IMR-90 (cell line): ENCODE data around the gene CROCC2.

Experiments
- BHLHE40 ChIP-seq: fragments of 150-350 bp; IDR thresholded peaks from 2 replicates; pipeline ENCODE4 v1.6.1; 2016; ENCODE audit warnings: mild to moderate bottlenecking, low read depth, low read length
- CHD1 ChIP-seq: IDR thresholded peaks from 2 replicates; pipeline ENCODE4 v1.6.1; 2012; ENCODE audit warnings: low read depth, low read length, improper control_type of control experiment
- FOS ChIP-seq: fragments of 150-350 bp; IDR thresholded peaks from 2 replicates; pipeline ENCODE4 v1.6.1; 2016; ENCODE audit warnings: low read depth, low read length
- MAZ ChIP-seq: IDR thresholded peaks from 2 replicates; pipeline ENCODE4 v1.6.1; 2012; ENCODE audit warnings: low read depth, mild to moderate bottlenecking, low read length, improper control_type of control experiment, moderate library complexity, borderline replicate concordance
- POLR2A ChIP-seq: IDR thresholded peaks from 2 replicates; pipeline ENCODE4 v1.6.1; 2012; ENCODE audit warnings: mild to moderate bottlenecking, low read depth, low read length
- RAD21 ChIP-seq: IDR thresholded peaks from 2 replicates; pipeline ENCODE4 v1.6.1; 2012; ENCODE audit warnings: low read length, improper control_type of control experiment
- RCOR1 ChIP-seq: IDR thresholded peaks from 2 replicates; pipeline ENCODE4 v1.6.1; 2012; ENCODE audit warnings: mild to moderate bottlenecking, low read length, improper control_type of control experiment; ENCODE audit not compliant: insufficient replicate concordance
- RFX5 ChIP-seq: IDR thresholded peaks from 2 replicates; pipeline ENCODE4 v1.8.0; 2012; ENCODE audit warnings: low read depth, mild to moderate bottlenecking, low read length, moderate library complexity
- SMC3 ChIP-seq: fragments of 150-350 bp; IDR thresholded peaks from 2 replicates; pipeline ENCODE4 v1.6.1; 2016; ENCODE audit warnings: low read depth, mild to moderate bottlenecking, antibody characterized with exemption, low read length, moderate library complexity
- TF ChIP-seq, protein P1 (sequence below): conservative IDR thresholded peaks from 2 replicates; pipeline ENCODE4 v1.5.1; 2012; ENCODE audit warnings: mild to moderate bottlenecking, low read depth, low read length, improper control_type of control experiment
- TF ChIP-seq, protein P2 (sequence below): fragments of 150-350 bp; IDR thresholded peaks from 2 replicates; pipeline ENCODE4 v1.6.1; 2017; ENCODE audit warnings: mild to moderate bottlenecking, antibody characterized with exemption, low read length, low read depth
- TF ChIP-seq, protein P3 (sequence below): fragments of 150-350 bp; IDR thresholded peaks from 2 replicates; pipeline ENCODE4 v1.6.1; 2016; ENCODE audit warnings: low read depth, mild to moderate bottlenecking, low read length, moderate library complexity, borderline replicate concordance

DNA sequence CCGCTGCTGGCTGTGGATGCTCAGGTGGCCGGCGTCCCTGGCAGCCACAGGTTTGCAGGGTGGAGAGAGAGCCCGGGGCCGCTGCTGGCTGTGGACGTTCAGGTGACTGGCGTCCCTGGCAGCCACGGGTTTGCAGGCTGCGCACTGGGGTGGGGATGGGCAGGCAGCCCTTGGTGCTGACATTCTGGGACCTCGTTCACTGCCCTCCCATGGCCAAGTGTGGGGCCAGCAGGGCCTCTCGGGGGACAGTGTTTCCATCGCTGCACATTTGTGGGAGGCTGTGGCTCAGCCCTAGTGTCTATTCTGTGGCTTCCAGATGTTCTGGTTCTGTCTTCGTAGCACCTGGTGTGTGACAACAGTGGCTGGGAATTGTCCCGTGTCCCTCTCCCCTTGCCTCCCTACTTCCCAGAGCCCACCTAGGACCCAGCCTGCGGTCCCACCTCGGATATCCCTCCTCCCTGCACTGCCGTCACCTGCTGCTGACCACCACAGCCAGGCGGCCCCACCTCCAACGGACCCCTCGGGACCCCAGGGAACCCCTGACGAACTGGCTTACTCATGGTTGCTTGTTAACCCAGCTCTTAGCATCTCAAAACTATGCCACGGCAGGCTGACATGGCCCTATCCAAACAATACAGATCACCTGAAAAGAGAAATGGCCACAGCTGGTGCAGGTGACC is 915 bp downstream of the CROCC2 start:
- TF ChIP-seq POLR2A, result no peak
- TF ChIP-seq, protein P1, sequence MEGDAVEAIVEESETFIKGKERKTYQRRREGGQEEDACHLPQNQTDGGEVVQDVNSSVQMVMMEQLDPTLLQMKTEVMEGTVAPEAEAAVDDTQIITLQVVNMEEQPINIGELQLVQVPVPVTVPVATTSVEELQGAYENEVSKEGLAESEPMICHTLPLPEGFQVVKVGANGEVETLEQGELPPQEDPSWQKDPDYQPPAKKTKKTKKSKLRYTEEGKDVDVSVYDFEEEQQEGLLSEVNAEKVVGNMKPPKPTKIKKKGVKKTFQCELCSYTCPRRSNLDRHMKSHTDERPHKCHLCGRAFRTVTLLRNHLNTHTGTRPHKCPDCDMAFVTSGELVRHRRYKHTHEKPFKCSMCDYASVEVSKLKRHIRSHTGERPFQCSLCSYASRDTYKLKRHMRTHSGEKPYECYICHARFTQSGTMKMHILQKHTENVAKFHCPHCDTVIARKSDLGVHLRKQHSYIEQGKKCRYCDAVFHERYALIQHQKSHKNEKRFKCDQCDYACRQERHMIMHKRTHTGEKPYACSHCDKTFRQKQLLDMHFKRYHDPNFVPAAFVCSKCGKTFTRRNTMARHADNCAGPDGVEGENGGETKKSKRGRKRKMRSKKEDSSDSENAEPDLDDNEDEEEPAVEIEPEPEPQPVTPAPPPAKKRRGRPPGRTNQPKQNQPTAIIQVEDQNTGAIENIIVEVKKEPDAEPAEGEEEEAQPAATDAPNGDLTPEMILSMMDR, result no peak
- no peak for TF ChIP-seq BHLHE40
- TF ChIP-seq MAZ, result no peak
- TF ChIP-seq, protein P2, sequence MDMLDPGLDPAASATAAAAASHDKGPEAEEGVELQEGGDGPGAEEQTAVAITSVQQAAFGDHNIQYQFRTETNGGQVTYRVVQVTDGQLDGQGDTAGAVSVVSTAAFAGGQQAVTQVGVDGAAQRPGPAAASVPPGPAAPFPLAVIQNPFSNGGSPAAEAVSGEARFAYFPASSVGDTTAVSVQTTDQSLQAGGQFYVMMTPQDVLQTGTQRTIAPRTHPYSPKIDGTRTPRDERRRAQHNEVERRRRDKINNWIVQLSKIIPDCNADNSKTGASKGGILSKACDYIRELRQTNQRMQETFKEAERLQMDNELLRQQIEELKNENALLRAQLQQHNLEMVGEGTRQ, result no peak
- TF ChIP-seq FOS, result no peak
- TF ChIP-seq RFX5, result no peak
- TF ChIP-seq SMC3, result no peak
- TF ChIP-seq CHD1, result no peak
- TF ChIP-seq, protein P3, sequence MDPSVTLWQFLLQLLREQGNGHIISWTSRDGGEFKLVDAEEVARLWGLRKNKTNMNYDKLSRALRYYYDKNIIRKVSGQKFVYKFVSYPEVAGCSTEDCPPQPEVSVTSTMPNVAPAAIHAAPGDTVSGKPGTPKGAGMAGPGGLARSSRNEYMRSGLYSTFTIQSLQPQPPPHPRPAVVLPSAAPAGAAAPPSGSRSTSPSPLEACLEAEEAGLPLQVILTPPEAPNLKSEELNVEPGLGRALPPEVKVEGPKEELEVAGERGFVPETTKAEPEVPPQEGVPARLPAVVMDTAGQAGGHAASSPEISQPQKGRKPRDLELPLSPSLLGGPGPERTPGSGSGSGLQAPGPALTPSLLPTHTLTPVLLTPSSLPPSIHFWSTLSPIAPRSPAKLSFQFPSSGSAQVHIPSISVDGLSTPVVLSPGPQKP, result no peak
- TF ChIP-seq RAD21, result no peak
- TF ChIP-seq RCOR1, result no peak
